B cell (primary cell): ENCODE measurements around the gene KPNA3. TPM values are rescaled to one million over a fixed set of nuclear protein-coding genes. Genes with fewer than 3 reads are reported as not detected.

Source experiments
- ATAC-seq: fragments of 200-7000 bp; cut with Tn5 transposase; one replicate; pipeline ENCODE4 v1.10.0; 2021; ENCODE audit warnings: low read depth, mild to moderate bottlenecking, moderate number of reproducible peaks, moderate library complexity
- CTCF ChIA-PET: fragments of 350-600 bp; sonication (Branson Sonifier 250); formaldehyde crosslinking; loops from one replicate; lab custom pipeline; 2021; ENCODE audit warnings: antibody characterized with exemption, inconsistent platforms; lab: Charles Lee
- POLR2A ChIA-PET: fragments of 350-600 bp; sonication (Branson Sonifier 250); formaldehyde crosslinking; loops from one replicate; lab custom pipeline; 2021; ENCODE audit warnings: antibody characterized with exemption; lab: Charles Lee
- DNase-seq: peaks from one replicate; pipeline ENCODE4 v3.0.0; 2013
- H2AFZ ChIP-seq: 2 replicates; pipeline ENCODE4 v1.6.1; 2012; ENCODE audit warnings: mild to moderate bottlenecking, low read depth, low read length; ENCODE audit not compliant: insufficient read depth, poor library complexity, severe bottlenecking
- H3K27ac ChIP-seq, 2 donors: 1 replicate in 1 of 2; 2 replicates in 1 of 2; pipeline ENCODE4 v1.5.1; 2012 to 2013; ENCODE audit warnings: low read length in 2 of 2, mild to moderate bottlenecking in 2 of 2, moderate library complexity in 1 of 2
- H3K27me3 ChIP-seq, 4 experiments: fragments of 200-600 bp in 1 of 4; sonication (generic) in 1 of 4; replicated peaks in 1 of 4; 1 replicate in 2 of 4; 2 replicates in 2 of 4; pipeline versions ENCODE4 v1.6.1 to v1.7.0; 2013 to 2016; ENCODE audit warnings: low read length in 3 of 4, mild to moderate bottlenecking in 2 of 4, mixed read lengths in 1 of 4, moderate library complexity in 1 of 4; ENCODE audit not compliant: insufficient read depth in 4 of 4, control insufficient read depth in 3 of 4; ENCODE audit errors: control extremely low read depth in 1 of 4
- H3K36me3 ChIP-seq, 2 experiments: replicated peaks in 1 of 2; 1 replicate in 1 of 2; 2 replicates in 1 of 2; pipeline versions ENCODE4 v1.6.1 to v1.7.1; 2013; ENCODE audit warnings: low read length in 1 of 2; ENCODE audit not compliant: insufficient read depth in 2 of 2, control insufficient read depth in 1 of 2; ENCODE audit errors: control extremely low read depth in 1 of 2, extremely low read depth in 1 of 2
- H3K4me1 ChIP-seq, 2 donors: fragments of 200-600 bp in 1 of 2; sonication (generic) in 1 of 2; 1 replicate in 1 of 2; 2 replicates in 1 of 2; pipeline versions ENCODE4 v1.5.1 to v1.6.1; 2013 to 2017; ENCODE audit warnings: low read length in 2 of 2; ENCODE audit not compliant: control insufficient read depth in 2 of 2, insufficient read depth in 2 of 2
- H3K4me2 ChIP-seq: replicated peaks from 2 replicates; pipeline ENCODE3; 2012; ENCODE audit warnings: mild to moderate bottlenecking, low read depth, low read length; ENCODE audit not compliant: poor library complexity, severe bottlenecking
- H3K4me3 ChIP-seq, 5 experiments: fragments of 200-600 bp in 1 of 5; sonication (generic) in 1 of 5; 1 replicate in 3 of 5; 2 replicates in 2 of 5; pipeline versions ENCODE4 v1.5.1 to v1.7.0; 2011 to 2016; ENCODE audit warnings: low read length in 4 of 5, mild to moderate bottlenecking in 4 of 5, low read depth in 2 of 5, control low read depth in 1 of 5, moderate library complexity in 1 of 5; ENCODE audit not compliant: insufficient read depth in 1 of 5; ENCODE audit errors: control extremely low read depth in 1 of 5, extremely low read depth in 1 of 5
- H3K79me2 ChIP-seq: fragments of 200-600 bp; sonication (generic); one replicate; pipeline ENCODE4 v1.6.0; 2016; ENCODE audit warnings: low read length; ENCODE audit not compliant: control insufficient read depth, insufficient read depth
- H3K9ac ChIP-seq: fragments of 200-600 bp; sonication (generic); 2 replicates; pipeline ENCODE4 v1.6.1; 2017; ENCODE audit warnings: mild to moderate bottlenecking, low read length, moderate library complexity
- H3K9me3 ChIP-seq, 3 donors: one replicate each; pipeline versions ENCODE4 v1.6.1 to v1.7.1; 2013; ENCODE audit warnings: low read length in 2 of 3; ENCODE audit not compliant: control insufficient read depth in 2 of 3, insufficient read depth in 1 of 3; ENCODE audit errors: control extremely low read depth in 1 of 3
- H4K20me1 ChIP-seq: 2 replicates; pipeline ENCODE4 v1.6.0; 2012; ENCODE audit warnings: mild to moderate bottlenecking, low read length; ENCODE audit not compliant: insufficient read depth, control insufficient read depth, poor library complexity, severe bottlenecking
- H3K27ac Mint-ChIP-seq: one replicate; pipeline ENCODE4 v1.8.0; 2021; ENCODE audit warnings: mixed read lengths
- H3K27me3 Mint-ChIP-seq: one replicate; pipeline ENCODE4 v1.8.0; 2021; ENCODE audit warnings: mixed read lengths
- H3K4me1 Mint-ChIP-seq: one replicate; pipeline ENCODE4 v1.8.0; 2021; ENCODE audit warnings: mixed read lengths
- H3K4me3 Mint-ChIP-seq: one replicate; pipeline ENCODE4 v1.8.0; 2021; ENCODE audit warnings: mixed read lengths
- H3K9me3 Mint-ChIP-seq: one replicate; pipeline ENCODE4 v1.8.0; 2022; ENCODE audit warnings: mixed read lengths; ENCODE audit not compliant: insufficient read depth
- EZH2 ChIP-seq: IDR thresholded peaks from 2 replicates; pipeline ENCODE4 v1.6.1; 2012; ENCODE audit warnings: borderline replicate concordance, low read depth, mild to moderate bottlenecking, moderate library complexity, low read length; ENCODE audit not compliant: insufficient read depth, poor library complexity, severe bottlenecking
- WGBS: methylation state at CpG from one replicate; pipeline ENCODE4 v1.1.5; 2013; ENCODE audit warnings: missing lambda C conversion rate; ENCODE audit not compliant: insufficient coverage; 5-methylcytosine and 5-hydroxymethylcytosine counted together
- intact Hi-C: fragments of 100-400 bp; cut with micrococcal nuclease; formaldehyde crosslinking; loops from one replicate; pipeline ENCODE4 v1.10.0; 2022
- polyA plus RNA-seq: library from polyadenylated mRNA; depleted of rRNA; stranded (reverse); fragments of >200 nt; gene quantifications from 2 replicates; pipeline ENCODE4 v1.2.3, GENCODE V29; 2012
- total RNA-seq, 2 donors: library from RNA; stranded (reverse); fragments of 120-200 nt in 1 of 2; gene quantifications; 1 replicate in 1 of 2; 2 replicates in 1 of 2; pipeline versions ENCODE4 v1.2.3 to v1.2.4, GENCODE V29; 2013 to 2022
- TF ChIP-seq, protein P1 (sequence below): fragments of 200-600 bp; IDR thresholded peaks from one replicate; pipeline ENCODE4 v1.8.0; 2022; ENCODE audit warnings: antibody characterized with exemption, mild to moderate bottlenecking

Gene KPNA3
- total and polyA plus RNA-seq, 2 donors (not counting 1 experiment from before 2014, with no cell fraction given), result 7.8 to 19.7 TPM

DNA sequence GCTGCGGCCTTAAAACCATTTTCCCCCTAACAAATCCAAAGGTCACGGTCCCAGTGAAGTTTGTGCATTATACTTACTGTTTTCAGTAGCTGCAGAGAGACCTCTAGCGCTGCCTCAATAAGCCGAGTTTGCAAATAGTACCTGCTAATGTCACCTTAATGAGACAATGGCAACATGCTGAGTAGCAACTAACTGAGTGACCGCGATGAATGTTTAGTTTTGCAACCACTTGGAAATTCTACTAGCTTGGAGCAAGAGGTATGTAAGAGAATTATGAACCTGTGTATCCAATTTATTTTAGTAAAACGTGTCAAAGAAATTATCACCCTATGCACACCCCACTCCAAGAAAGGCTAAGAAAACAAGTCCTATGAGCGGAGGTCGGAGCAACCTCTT is 1.2 kb downstream of the KPNA3 start:
- ATAC-seq (no peak), DNase-seq (peak; percentile 37)
- peaks cover 42% of the 10 kb centered on the region for H3K4me1 Mint-ChIP-seq
- H4K20me1 ChIP-seq, result peaks cover 31% of the 10 kb centered on the region
- H3K9me3 ChIP-seq, result no peaks in the 10 kb centered on the region
- peak overlapping the region; percentile 97 for H3K4me3 Mint-ChIP-seq
- 0% methylated on average over 2 of the region's 9 CpGs for WGBS
- H2AFZ ChIP-seq, result peak overlapping the region; percentile 92
- peaks cover 56% of the 10 kb centered on the region for H3K79me2 ChIP-seq
- peak overlapping the region; percentile 81 for H3K4me2 ChIP-seq
- H3K27me3 ChIP-seq, result no peaks in the 10 kb centered on the region
- ChIA-PET POLR2A (interaction anchor here (0.9 kb wide), 1 partner anchor 1662 kb away, joined by 3 read pairs; the partner anchor contains the start of gene INTS6), CTCF (interaction anchor here (1.0 to 1.3 kb wide), 2 partner anchors 16 to 145 kb away, joined by 3 to 5 read pairs; partner anchors contain the start of gene SPRYD7)
- TF ChIP-seq, protein P1, sequence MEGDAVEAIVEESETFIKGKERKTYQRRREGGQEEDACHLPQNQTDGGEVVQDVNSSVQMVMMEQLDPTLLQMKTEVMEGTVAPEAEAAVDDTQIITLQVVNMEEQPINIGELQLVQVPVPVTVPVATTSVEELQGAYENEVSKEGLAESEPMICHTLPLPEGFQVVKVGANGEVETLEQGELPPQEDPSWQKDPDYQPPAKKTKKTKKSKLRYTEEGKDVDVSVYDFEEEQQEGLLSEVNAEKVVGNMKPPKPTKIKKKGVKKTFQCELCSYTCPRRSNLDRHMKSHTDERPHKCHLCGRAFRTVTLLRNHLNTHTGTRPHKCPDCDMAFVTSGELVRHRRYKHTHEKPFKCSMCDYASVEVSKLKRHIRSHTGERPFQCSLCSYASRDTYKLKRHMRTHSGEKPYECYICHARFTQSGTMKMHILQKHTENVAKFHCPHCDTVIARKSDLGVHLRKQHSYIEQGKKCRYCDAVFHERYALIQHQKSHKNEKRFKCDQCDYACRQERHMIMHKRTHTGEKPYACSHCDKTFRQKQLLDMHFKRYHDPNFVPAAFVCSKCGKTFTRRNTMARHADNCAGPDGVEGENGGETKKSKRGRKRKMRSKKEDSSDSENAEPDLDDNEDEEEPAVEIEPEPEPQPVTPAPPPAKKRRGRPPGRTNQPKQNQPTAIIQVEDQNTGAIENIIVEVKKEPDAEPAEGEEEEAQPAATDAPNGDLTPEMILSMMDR, result no peak
- TF ChIP-seq EZH2, result no peak
- peaks cover 21 to 25% of the 10 kb centered on the region in 2 donors for H3K4me1 ChIP-seq
- peaks cover 4% of the 10 kb centered on the region for H3K27me3 Mint-ChIP-seq
- intact Hi-C loops, result loop anchor here (1.0 to 5.0 kb wide), 4 partner anchors 164 to 1791 kb away; partner anchors contain the start of genes ARL11, RCBTB1 and WDFY2
- H3K4me3 ChIP-seq, result peak overlapping the region; percentile 41 to 88 (median 80)
- no peaks in the 10 kb centered on the region for H3K36me3 ChIP-seq
- peak overlapping the region; percentile 91 for H3K9ac ChIP-seq
- no peaks in the 10 kb centered on the region for H3K9me3 Mint-ChIP-seq
- peak overlapping the region; percentile 98 for H3K27ac Mint-ChIP-seq
- H3K27ac ChIP-seq, result peak overlapping the region in 1 of 2 donors; percentile 85

DNA sequence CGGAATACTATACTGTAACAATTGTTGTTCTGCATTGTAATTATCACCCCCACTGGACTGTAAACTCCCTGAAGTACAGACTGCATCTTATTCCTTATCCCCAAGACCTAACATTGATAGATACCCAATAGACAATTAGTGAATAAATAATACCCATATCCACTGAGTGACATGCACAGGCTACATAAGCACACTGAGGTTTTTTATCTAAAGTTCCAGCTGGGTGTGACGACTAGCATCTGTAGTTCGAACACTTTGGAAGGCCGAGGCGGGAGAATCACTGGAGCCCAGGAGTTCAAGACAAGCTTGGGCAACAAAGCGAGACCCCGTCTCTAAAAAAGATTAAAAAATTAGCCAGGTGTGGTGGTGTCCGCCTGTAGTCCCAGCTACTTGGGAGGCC is 2.5 kb downstream of the KPNA3 start:
- no peak for DNase-seq
- ATAC-seq, result no peak
- no peaks in the 10 kb centered on the region for H3K27me3 ChIP-seq
- ChIA-PET CTCF (no interaction called here), POLR2A (interaction anchor here (0.5 kb wide), 1 partner anchor 100 kb away, joined by 8 read pairs; no protein-coding TSS in a partner anchor)
- Mint-ChIP-seq H3K4me1 (peaks cover 49% of the 10 kb centered on the region), H3K27me3 (no peaks in the 10 kb centered on the region), H3K4me3 (no peak overlapping the region), H3K9me3 (no peaks in the 10 kb centered on the region), H3K27ac (no peak overlapping the region)
- H3K9ac ChIP-seq, result no peak overlapping the region
- peaks cover 69% of the 10 kb centered on the region for H3K79me2 ChIP-seq
- no peak for TF ChIP-seq EZH2
- TF ChIP-seq, protein P1, result no peak
- H3K9me3 ChIP-seq, result no peaks in the 10 kb centered on the region
- no peaks in the 10 kb centered on the region for H3K36me3 ChIP-seq
- H3K4me3 ChIP-seq, result no peak overlapping the region
- H3K27ac ChIP-seq, result no peak overlapping the region
- WGBS, result 97% methylated on average over 7 of the region's 8 CpGs
- H4K20me1 ChIP-seq, result peaks cover 43% of the 10 kb centered on the region
- peaks cover 21 to 25% of the 10 kb centered on the region in 2 donors for H3K4me1 ChIP-seq
- intact Hi-C loops, result loop anchor here (5.0 kb wide), 3 partner anchors 163 to 1792 kb away; partner anchors contain the start of genes ARL11 and WDFY2
- no peak overlapping the region for H2AFZ ChIP-seq
- no peak overlapping the region for H3K4me2 ChIP-seq
